ENCODE data around the gene ALG11.

- TF ChIP-seq ATF3 (IDR thresholded peaks at IDR 0.05): no peak
- no peak for TF ChIP-seq CTCF (IDR thresholded peaks at IDR 0.05; ENCODE audit: low read depth, low read length, missing input control)
- no peak for TF ChIP-seq HNF4A (conservative IDR thresholded peaks at IDR 0.05)
- TF ChIP-seq RAD21 (IDR thresholded peaks at IDR 0.05): no peak
- TF ChIP-seq TAF1 (conservative IDR thresholded peaks at IDR 0.05): no peak
- TF ChIP-seq ZBTB33 (IDR thresholded peaks at IDR 0.05): no peak
- no peak for TF ChIP-seq GABPA (IDR thresholded peaks at IDR 0.05 in 1 of 2, conservative IDR thresholded peaks at IDR 0.05 in 1 of 2)
- TF ChIP-seq SP1 (IDR thresholded peaks at IDR 0.05): no peak
Measured at GRCh38 chr13:51967482-51968446, 44.4 kb upstream of the ALG11 start.

Data from liver (tissue), 3 donors.